Endodermal cell (in vitro differentiated cells): Measurements from ENCODE around the gene GPN3. TPM values are rescaled to one million over a fixed set of nuclear protein-coding genes. Genes with fewer than 3 reads are reported as not detected.

ENCODE experiments used
- DNase-seq: peaks from one replicate; pipeline ENCODE4 v3.0.0-alpha.2; 2017
- H3K27ac ChIP-seq: 2 replicates; pipeline ENCODE4 v1.5.1; 2013; ENCODE audit warnings: mild to moderate bottlenecking, low read depth, low read length, moderate library complexity
- H3K27me3 ChIP-seq: 2 replicates; pipeline ENCODE4 v1.6.1; 2013; ENCODE audit warnings: mild to moderate bottlenecking, low read length, moderate library complexity; ENCODE audit not compliant: insufficient read depth, control insufficient read depth, poor library complexity, severe bottlenecking
- H3K36me3 ChIP-seq: 2 replicates; pipeline ENCODE4 v1.7.0; 2013; ENCODE audit warnings: mild to moderate bottlenecking, low read length, moderate library complexity; ENCODE audit not compliant: control insufficient read depth, insufficient read depth
- H3K4me1 ChIP-seq: one replicate; pipeline ENCODE4 v1.7.0; 2013; ENCODE audit warnings: low read length; ENCODE audit not compliant: control insufficient read depth, insufficient read depth
- H3K4me3 ChIP-seq: 2 replicates; pipeline ENCODE4 v1.5.1; 2013; ENCODE audit warnings: mild to moderate bottlenecking, low read length, moderate library complexity
- H3K9ac ChIP-seq: 2 replicates; pipeline ENCODE4 v1.6.1; 2013; ENCODE audit warnings: mild to moderate bottlenecking, low read length, moderate library complexity; ENCODE audit not compliant: poor library complexity, severe bottlenecking; ENCODE audit errors: extremely low read depth
- H3K9me3 ChIP-seq: 2 replicates; pipeline ENCODE4 v1.6.1; 2013; ENCODE audit warnings: mild to moderate bottlenecking, low read length, moderate library complexity; ENCODE audit not compliant: control insufficient read depth
- H3K27ac Mint-ChIP-seq: 2 replicates; pipeline ENCODE4 v1.8.0; 2020; ENCODE audit warnings: mixed read lengths
- H3K27me3 Mint-ChIP-seq: 2 replicates; pipeline ENCODE4 v1.8.0; 2021; ENCODE audit warnings: mild to moderate bottlenecking, mixed read lengths; ENCODE audit not compliant: insufficient read depth
- H3K36me3 Mint-ChIP-seq: 2 replicates; pipeline ENCODE4 v1.8.0; 2020; ENCODE audit warnings: low read depth, mixed read lengths
- H3K4me1 Mint-ChIP-seq: 2 replicates; pipeline ENCODE4 v1.8.0; 2020; ENCODE audit warnings: mixed read lengths
- H3K4me3 Mint-ChIP-seq: 2 replicates; pipeline ENCODE4 v1.8.0; 2020; ENCODE audit warnings: mild to moderate bottlenecking, moderate library complexity, mixed read lengths
- H3K9me3 Mint-ChIP-seq: 2 replicates; pipeline ENCODE4 v1.8.0; 2020; ENCODE audit warnings: mild to moderate bottlenecking, mixed read lengths
- CTCF ChIP-seq: fragments of 200-600 bp; sonication (generic); conservative IDR thresholded peaks from 2 replicates; pipeline ENCODE4 v1.5.0; 2021; ENCODE audit warnings: antibody characterized with exemption, mild to moderate bottlenecking
- WGBS, 2 experiments: methylation state at CpG; one replicate each; pipeline versions ENCODE4 v1.1.5 to v1.1.7; 2013; ENCODE audit warnings: missing lambda C conversion rate in 2 of 2, mixed read lengths in 1 of 2; ENCODE audit not compliant: insufficient coverage in 1 of 2, insufficient read length in 1 of 2; 5-methylcytosine and 5-hydroxymethylcytosine counted together
- total RNA-seq, 2 donors: library from RNA; stranded (reverse); fragmentation: NEBNext Ultra II Directional in 1 of 2; extraction: Animal tissue kit (Norgen Biotek cat#: 25700) in 1 of 2; gene quantifications; 2 replicates in 1 of 2; 3 replicates in 1 of 2; pipeline ENCODE4 v1.2.1, GENCODE V29; 2021

The GPN3 gene
- total RNA-seq, 2 donors from 2014 or later = 40.8 to 50.7 TPM

- Mint-ChIP-seq H3K4me1 (no peaks in the 10 kb centered on the region), H3K9me3 (no peaks in the 10 kb centered on the region), H3K36me3 (no peaks in the 10 kb centered on the region), H3K27ac (no peak overlapping the region), H3K4me3 (no peak overlapping the region), H3K27me3 (peaks cover 2% of the 10 kb centered on the region)
- Histone ChIP-seq H3K27me3 (peaks cover 10% of the 10 kb centered on the region), H3K27ac (no peak overlapping the region), H3K9ac (no peak overlapping the region), H3K36me3 (no peaks in the 10 kb centered on the region), H3K4me3 (no peak overlapping the region), H3K4me1 (no peaks in the 10 kb centered on the region), H3K9me3 (no peaks in the 10 kb centered on the region)
- no peak for DNase-seq
- 84 to 94% methylated on average over 4 to 5 of the region's 6 CpGs for WGBS, 2 experiments
- no peak for TF ChIP-seq CTCF
Measured at GRCh38 chr12:110513842-110514241, 45.8 kb upstream of the GPN3 start.

GRCh38 chr12:110508071-110508586, 40.1 kb upstream of the GPN3 start:
- Histone ChIP-seq H3K4me1 (no peaks in the 10 kb centered on the region), H3K9me3 (no peaks in the 10 kb centered on the region), H3K36me3 (no peaks in the 10 kb centered on the region), H3K27me3 (peaks cover 10% of the 10 kb centered on the region), H3K27ac (no peak overlapping the region), H3K9ac (no peak overlapping the region), H3K4me3 (no peak overlapping the region)
- no peak overlapping the region for H3K27ac Mint-ChIP-seq
- no peaks in the 10 kb centered on the region for H3K4me1 Mint-ChIP-seq
- WGBS, 2 experiments = 100% methylated on average over 2 of the region's 4 CpGs
- no peak for TF ChIP-seq CTCF
- no peak for DNase-seq
- peaks cover 9% of the 10 kb centered on the region for H3K27me3 Mint-ChIP-seq
- H3K9me3 Mint-ChIP-seq = peaks cover 2% of the 10 kb centered on the region
- no peak overlapping the region for H3K4me3 Mint-ChIP-seq
- H3K36me3 Mint-ChIP-seq = no peaks in the 10 kb centered on the region

DNA sequence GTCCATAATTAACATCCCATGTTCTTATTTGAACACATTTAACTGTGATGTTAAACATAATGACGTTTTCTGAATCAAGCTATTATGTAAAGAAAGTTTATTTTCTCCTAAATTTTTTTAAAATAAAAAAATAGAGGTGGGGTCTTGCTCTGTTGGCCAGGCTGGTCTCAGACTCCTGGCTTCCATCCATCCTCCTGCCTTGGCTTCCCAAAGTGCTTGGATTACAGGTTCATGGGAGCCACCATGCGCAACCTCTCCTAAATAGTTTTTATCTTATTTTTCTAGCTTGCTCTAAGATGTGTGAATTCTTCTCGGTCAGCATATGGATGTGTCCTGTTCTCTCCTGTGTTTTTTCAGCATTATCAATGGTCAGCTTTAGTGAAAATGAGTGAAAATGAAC, 37.3 kb upstream of the GPN3 start:
- no peak for TF ChIP-seq CTCF
- no peak overlapping the region for H3K27ac ChIP-seq
- 50 to 100% methylated on average over 2 of the region's 3 CpGs for WGBS, 2 experiments
- Mint-ChIP-seq H3K27ac (no peak overlapping the region), H3K4me3 (no peak overlapping the region), H3K4me1 (no peaks in the 10 kb centered on the region), H3K27me3 (peaks cover 19% of the 10 kb centered on the region), H3K9me3 (peaks cover 12% of the 10 kb centered on the region), H3K36me3 (no peaks in the 10 kb centered on the region)
- H3K4me3 ChIP-seq = no peak overlapping the region
- H3K4me1 ChIP-seq = no peaks in the 10 kb centered on the region
- DNase-seq = no peak
- H3K9ac ChIP-seq = no peak overlapping the region
- peaks cover 7% of the 10 kb centered on the region for H3K9me3 ChIP-seq
- peaks cover 4% of the 10 kb centered on the region for H3K27me3 ChIP-seq
- H3K36me3 ChIP-seq = no peaks in the 10 kb centered on the region
